H9 (cell line): ENCODE measurements around the gene NHSL2. TPM values are rescaled to one million over a fixed set of nuclear protein-coding genes. Genes with fewer than 3 reads are reported as not detected.

Experiments used
- DNase-seq: peaks from one replicate; pipeline ENCODE4 v3.0.0-alpha.2; 2017
- H2AFZ ChIP-seq: one replicate; pipeline ENCODE4 v1.6.1; 2013; ENCODE audit warnings: mild to moderate bottlenecking, low read length, control low read depth, moderate library complexity
- H2AK5ac ChIP-seq: 2 replicates; pipeline ENCODE4 v1.6.1; 2013; ENCODE audit warnings: low read length, control low read depth, mixed read lengths; ENCODE audit not compliant: insufficient read length
- H2BK120ac ChIP-seq: one replicate; pipeline ENCODE4 v1.6.1; 2013; ENCODE audit warnings: low read depth, mild to moderate bottlenecking, low read length, control low read depth, inconsistent platforms; ENCODE audit not compliant: poor library complexity, severe bottlenecking
- H2BK12ac ChIP-seq: 2 replicates; pipeline ENCODE4 v1.6.1; 2013; ENCODE audit warnings: low read length, control low read depth, mixed read lengths, low read depth; ENCODE audit not compliant: insufficient read length
- H2BK15ac ChIP-seq: 2 replicates; pipeline ENCODE4 v1.6.1; 2013; ENCODE audit warnings: low read depth, low read length, control low read depth
- H2BK20ac ChIP-seq: one replicate; pipeline ENCODE4 v1.6.1; 2013; ENCODE audit warnings: low read depth, mild to moderate bottlenecking, low read length, control low read depth, inconsistent platforms; ENCODE audit not compliant: poor library complexity, severe bottlenecking
- H2BK5ac ChIP-seq: 2 replicates; pipeline ENCODE4 v1.6.1; 2013; ENCODE audit warnings: low read length, control low read depth, mixed read lengths; ENCODE audit not compliant: insufficient read length
- H3K14ac ChIP-seq: 2 replicates; pipeline ENCODE4 v1.6.1; 2013; ENCODE audit warnings: low read length, control low read depth; ENCODE audit not compliant: insufficient read depth
- H3K18ac ChIP-seq: 2 replicates; pipeline ENCODE4 v1.6.1; 2013; ENCODE audit warnings: low read depth, mild to moderate bottlenecking, mixed read lengths, low read length, control low read depth; ENCODE audit not compliant: insufficient read length
- H3K23ac ChIP-seq: 2 replicates; pipeline ENCODE4 v1.6.1; 2013; ENCODE audit warnings: low read length, control low read depth, mixed read lengths, low read depth; ENCODE audit not compliant: insufficient read length
- H3K23me2 ChIP-seq: 2 replicates; pipeline ENCODE4 v1.6.1; 2013; ENCODE audit warnings: low read depth, mild to moderate bottlenecking, mixed read lengths, low read length, control low read depth; ENCODE audit not compliant: insufficient read length, poor library complexity, severe bottlenecking
- H3K27ac ChIP-seq: 2 replicates; pipeline ENCODE4 v1.5.1; 2013; ENCODE audit warnings: low read length, control low read depth, mixed read lengths, low read depth; ENCODE audit not compliant: insufficient read length
- H3K27me3 ChIP-seq: 2 replicates; pipeline ENCODE4 v1.6.1; 2013; ENCODE audit warnings: low read length, control low read depth, inconsistent platforms; ENCODE audit not compliant: insufficient read depth
- H3K4ac ChIP-seq: 2 replicates; pipeline ENCODE4 v1.6.1; 2013; ENCODE audit warnings: low read depth, mild to moderate bottlenecking, control low read depth, inconsistent platforms, low read length, moderate library complexity
- H3K4me1 ChIP-seq: 2 replicates; pipeline ENCODE4 v1.6.1; 2013; ENCODE audit warnings: low read length, control low read depth, inconsistent platforms; ENCODE audit not compliant: insufficient read depth
- H3K4me2 ChIP-seq: 2 replicates; pipeline ENCODE4 v1.6.1; 2013; ENCODE audit warnings: low read length, control low read depth, mixed read lengths; ENCODE audit not compliant: insufficient read length, insufficient read depth
- H3K56ac ChIP-seq: 2 replicates; pipeline ENCODE4 v1.6.1; 2013; ENCODE audit warnings: low read depth, mild to moderate bottlenecking, mixed read lengths, low read length, control low read depth; ENCODE audit not compliant: insufficient read length
- H3K79me1 ChIP-seq: 2 replicates; pipeline ENCODE4 v1.6.1; 2013; ENCODE audit warnings: low read depth, mild to moderate bottlenecking, moderate library complexity, low read length, control low read depth, inconsistent platforms; ENCODE audit not compliant: insufficient read depth, poor library complexity, severe bottlenecking
- H3K79me2 ChIP-seq: 2 replicates; pipeline ENCODE4 v1.6.1; 2013; ENCODE audit warnings: low read length, control low read depth, inconsistent platforms; ENCODE audit not compliant: insufficient read depth
- H3K9ac ChIP-seq: 2 replicates; pipeline ENCODE4 v1.6.1; 2013; ENCODE audit warnings: low read length, control low read depth, mixed read lengths; ENCODE audit not compliant: insufficient read length; ENCODE audit errors: extremely low read depth
- H3K9me3 ChIP-seq: one replicate; pipeline ENCODE4 v1.6.1; 2013; ENCODE audit warnings: low read depth, low read length, inconsistent platforms; ENCODE audit not compliant: control insufficient read depth
- H3T11ph ChIP-seq: one replicate; pipeline ENCODE4 v1.6.1; 2013; ENCODE audit warnings: mild to moderate bottlenecking, low read length, control low read depth, inconsistent platforms
- H4K20me1 ChIP-seq: one replicate; pipeline ENCODE4 v1.6.1; 2013; ENCODE audit not compliant: control insufficient read depth, insufficient read length, insufficient read depth
- H4K5ac ChIP-seq: 2 replicates; pipeline ENCODE4 v1.6.1; 2013; ENCODE audit warnings: low read depth, mild to moderate bottlenecking, mixed read lengths, low read length, control low read depth; ENCODE audit not compliant: insufficient read length
- H4K8ac ChIP-seq: replicated peaks from 2 replicates; pipeline ENCODE4 v1.6.1; 2013; ENCODE audit warnings: low read length, control low read depth, mixed read lengths, low read depth; ENCODE audit not compliant: insufficient read length
- H4K91ac ChIP-seq: 2 replicates; pipeline ENCODE4 v1.6.1; 2013; ENCODE audit warnings: low read depth, mild to moderate bottlenecking, moderate library complexity, mixed read lengths, low read length, control low read depth; ENCODE audit not compliant: insufficient read length
- H3K27ac Mint-ChIP-seq, 3 experiments: 2 replicates in 2 of 3; 3 replicates in 1 of 3; pipeline ENCODE4 v1.8.0; 2020 to 2021; ENCODE audit warnings: mixed read lengths in 3 of 3, mild to moderate bottlenecking in 1 of 3, moderate library complexity in 1 of 3
- H3K27me3 Mint-ChIP-seq: 2 replicates; pipeline ENCODE4 v1.8.0; 2021; ENCODE audit warnings: low read depth, mild to moderate bottlenecking, moderate library complexity, mixed read lengths
- H3K36me3 Mint-ChIP-seq, 3 experiments: 2 replicates in 2 of 3; 3 replicates in 1 of 3; pipeline ENCODE4 v1.8.0; 2020 to 2021; ENCODE audit warnings: low read depth in 3 of 3, mixed read lengths in 3 of 3; ENCODE audit not compliant: insufficient read depth in 1 of 3
- H3K4me1 Mint-ChIP-seq, 2 experiments: 2 replicates each; pipeline ENCODE4 v1.8.0; 2020; ENCODE audit warnings: mixed read lengths in 2 of 2
- H3K4me3 Mint-ChIP-seq, 2 experiments: 2 replicates in 1 of 2; 3 replicates in 1 of 2; pipeline ENCODE4 v1.8.0; 2020 to 2021; ENCODE audit warnings: mild to moderate bottlenecking in 2 of 2, mixed read lengths in 2 of 2, moderate library complexity in 1 of 2
- H3K9me3 Mint-ChIP-seq, 2 experiments: 2 replicates in 1 of 2; 3 replicates in 1 of 2; pipeline ENCODE4 v1.8.0; 2020; ENCODE audit warnings: mild to moderate bottlenecking in 2 of 2, mixed read lengths in 2 of 2, moderate library complexity in 1 of 2
- CTCF ChIP-seq: fragments of 200-600 bp; sonication (generic); conservative IDR thresholded peaks from 3 replicates; pipeline ENCODE4 v1.8.0; 2021; ENCODE audit warnings: antibody characterized with exemption, mild to moderate bottlenecking
- WGBS: extraction: QIAGEN DNeasy Blood & Tissue Kit; methylation state at CpG from one replicate; pipeline ENCODE4 v1.1.7; 2013; ENCODE audit warnings: missing lambda C conversion rate, low lambda C conversion rate, mixed read lengths; ENCODE audit not compliant: insufficient read length; ENCODE audit errors: extremely low coverage; 5-methylcytosine and 5-hydroxymethylcytosine counted together
- total RNA-seq: library from RNA; stranded (reverse); gene quantifications from 2 replicates; pipeline ENCODE4 v1.2.1, GENCODE V29; 2021

The NHSL2 gene
- total RNA-seq, 1 experiment from 2014 or later, result 6.4 TPM

- no peak overlapping the region for H3T11ph ChIP-seq
- H3K4me1 ChIP-seq, result no peaks in the 10 kb centered on the region
- H3K79me2 ChIP-seq, result no peaks in the 10 kb centered on the region
- no peak for DNase-seq
- no peak overlapping the region for H3K9ac ChIP-seq
- H2AFZ ChIP-seq, result no peak overlapping the region
- H3K23ac ChIP-seq, result no peak overlapping the region
- no peak overlapping the region for H3K4ac ChIP-seq
- H3K9me3 ChIP-seq, result peaks cover 47% of the 10 kb centered on the region
- H2BK5ac ChIP-seq, result no peak overlapping the region
- H3K4me2 ChIP-seq, result no peak overlapping the region
- H4K20me1 ChIP-seq, result no peaks in the 10 kb centered on the region
- peaks cover 10 to 24% (median 11%) of the 10 kb centered on the region in 3 experiments; a peak in 5 of 7 replicates for H3K36me3 Mint-ChIP-seq
- H2BK12ac ChIP-seq, result no peak overlapping the region
- H3K27ac Mint-ChIP-seq, result no peak overlapping the region; a peak in 1 of 7 replicates
- H3K27me3 Mint-ChIP-seq, result peaks cover 19% of the 10 kb centered on the region
- H3K56ac ChIP-seq, result no peak overlapping the region
- H3K27me3 ChIP-seq, result no peaks in the 10 kb centered on the region
- no peaks in the 10 kb centered on the region for H3K79me1 ChIP-seq
- H2BK15ac ChIP-seq, result no peak overlapping the region
- no peak overlapping the region for H3K14ac ChIP-seq
- no peak overlapping the region for H4K5ac ChIP-seq
- no peak overlapping the region for H2BK120ac ChIP-seq
- no peak overlapping the region for H3K18ac ChIP-seq
- no peak overlapping the region for H2AK5ac ChIP-seq
- no peak overlapping the region for H4K8ac ChIP-seq
- H3K4me3 Mint-ChIP-seq, result no peak overlapping the region
- H4K91ac ChIP-seq, result no peak overlapping the region
- peaks cover 77 to 80% of the 10 kb centered on the region in 2 experiments for H3K9me3 Mint-ChIP-seq
- H2BK20ac ChIP-seq, result no peak overlapping the region
- WGBS, result no CpG with 5 or more reads among the region's 3 CpGs
- no peak overlapping the region for H3K27ac ChIP-seq
- H3K23me2 ChIP-seq, result no peaks in the 10 kb centered on the region
- H3K4me1 Mint-ChIP-seq, result no peaks in the 10 kb centered on the region
- no peak for TF ChIP-seq CTCF
Observed at GRCh38 chrX:72158773-72159172, 248.1 kb downstream of the NHSL2 start.
